HL-60 (cell line): ENCODE measurements around the gene FLNB.

Source experiments
- DNase-seq, 2 experiments: peaks; one replicate each; pipeline ENCODE4 v3.0.0-alpha.2; 2010 to 2020; ENCODE audit warnings: low read depth in 1 of 2, low spot score in 1 of 2
- H3K27ac ChIP-seq: fragments of 250-450 bp; sonication (Bioruptor Pico); replicated peaks from 2 replicates; pipeline ENCODE4 v1.5.1; 2020; ENCODE audit warnings: mild to moderate bottlenecking, moderate library complexity
- H3K27me3 ChIP-seq: fragments of 250-450 bp; sonication (Bioruptor Pico); 2 replicates; pipeline ENCODE4 v1.5.1; 2021; ENCODE audit warnings: mild to moderate bottlenecking, moderate library complexity; ENCODE audit not compliant: insufficient read depth, poor library complexity, severe bottlenecking
- H3K4me3 ChIP-seq: replicated peaks from 2 replicates; pipeline ENCODE4 v1.5.1; 2011; ENCODE audit warnings: mild to moderate bottlenecking, control low read depth, low read length; ENCODE audit not compliant: insufficient read depth
- GABPA ChIP-seq: IDR thresholded peaks from 2 replicates; pipeline ENCODE4 v1.6.1; 2012; ENCODE audit warnings: low read depth
- POLR2AphosphoS5 ChIP-seq: IDR thresholded peaks from 2 replicates; pipeline ENCODE4 v1.6.1; 2012; ENCODE audit warnings: low read depth
- SPI1 ChIP-seq: IDR thresholded peaks from 2 replicates; pipeline ENCODE4 v1.6.1; 2012; ENCODE audit warnings: low read depth, mild to moderate bottlenecking, borderline replicate concordance
- TF ChIP-seq, protein P1 (sequence below): IDR thresholded peaks from 2 replicates; pipeline ENCODE4 v1.6.1; 2012; ENCODE audit warnings: low read depth; ENCODE audit not compliant: insufficient replicate concordance
- TF ChIP-seq, protein P2 (sequence below): IDR thresholded peaks from one replicate; pipeline ENCODE4 v1.5.1; 2011; ENCODE audit warnings: low read length, control low read depth, inconsistent platforms; ENCODE audit not compliant: insufficient read depth

The FLNB gene

DNA sequence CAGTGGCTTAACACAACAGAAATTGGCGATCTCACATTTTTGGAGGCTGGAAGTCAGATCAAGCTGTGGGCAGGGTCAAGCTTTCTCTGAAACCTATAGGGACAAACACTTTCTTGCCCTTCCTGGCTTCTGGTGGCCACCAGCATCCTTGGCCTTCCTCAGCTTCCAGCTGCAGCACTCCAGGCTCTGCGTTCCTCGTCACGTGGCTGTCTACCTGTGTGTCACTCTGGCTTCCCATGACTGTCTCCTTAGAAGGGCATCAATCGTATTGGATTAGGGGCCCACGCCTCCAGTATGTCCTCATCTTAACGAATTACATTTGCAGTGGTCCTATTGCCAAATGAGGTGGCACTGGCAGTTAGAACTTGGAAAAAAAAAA, 176.7 kb downstream of the FLNB start:
- no peak overlapping the region for H3K4me3 ChIP-seq
- DNase-seq, result no peak
- no peak for TF ChIP-seq POLR2AphosphoS5
- TF ChIP-seq, protein P1, sequence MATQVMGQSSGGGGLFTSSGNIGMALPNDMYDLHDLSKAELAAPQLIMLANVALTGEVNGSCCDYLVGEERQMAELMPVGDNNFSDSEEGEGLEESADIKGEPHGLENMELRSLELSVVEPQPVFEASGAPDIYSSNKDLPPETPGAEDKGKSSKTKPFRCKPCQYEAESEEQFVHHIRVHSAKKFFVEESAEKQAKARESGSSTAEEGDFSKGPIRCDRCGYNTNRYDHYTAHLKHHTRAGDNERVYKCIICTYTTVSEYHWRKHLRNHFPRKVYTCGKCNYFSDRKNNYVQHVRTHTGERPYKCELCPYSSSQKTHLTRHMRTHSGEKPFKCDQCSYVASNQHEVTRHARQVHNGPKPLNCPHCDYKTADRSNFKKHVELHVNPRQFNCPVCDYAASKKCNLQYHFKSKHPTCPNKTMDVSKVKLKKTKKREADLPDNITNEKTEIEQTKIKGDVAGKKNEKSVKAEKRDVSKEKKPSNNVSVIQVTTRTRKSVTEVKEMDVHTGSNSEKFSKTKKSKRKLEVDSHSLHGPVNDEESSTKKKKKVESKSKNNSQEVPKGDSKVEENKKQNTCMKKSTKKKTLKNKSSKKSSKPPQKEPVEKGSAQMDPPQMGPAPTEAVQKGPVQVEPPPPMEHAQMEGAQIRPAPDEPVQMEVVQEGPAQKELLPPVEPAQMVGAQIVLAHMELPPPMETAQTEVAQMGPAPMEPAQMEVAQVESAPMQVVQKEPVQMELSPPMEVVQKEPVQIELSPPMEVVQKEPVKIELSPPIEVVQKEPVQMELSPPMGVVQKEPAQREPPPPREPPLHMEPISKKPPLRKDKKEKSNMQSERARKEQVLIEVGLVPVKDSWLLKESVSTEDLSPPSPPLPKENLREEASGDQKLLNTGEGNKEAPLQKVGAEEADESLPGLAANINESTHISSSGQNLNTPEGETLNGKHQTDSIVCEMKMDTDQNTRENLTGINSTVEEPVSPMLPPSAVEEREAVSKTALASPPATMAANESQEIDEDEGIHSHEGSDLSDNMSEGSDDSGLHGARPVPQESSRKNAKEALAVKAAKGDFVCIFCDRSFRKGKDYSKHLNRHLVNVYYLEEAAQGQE, result no peak
- no peak for TF ChIP-seq GABPA
- no peak for TF ChIP-seq SPI1
- TF ChIP-seq, protein P2, sequence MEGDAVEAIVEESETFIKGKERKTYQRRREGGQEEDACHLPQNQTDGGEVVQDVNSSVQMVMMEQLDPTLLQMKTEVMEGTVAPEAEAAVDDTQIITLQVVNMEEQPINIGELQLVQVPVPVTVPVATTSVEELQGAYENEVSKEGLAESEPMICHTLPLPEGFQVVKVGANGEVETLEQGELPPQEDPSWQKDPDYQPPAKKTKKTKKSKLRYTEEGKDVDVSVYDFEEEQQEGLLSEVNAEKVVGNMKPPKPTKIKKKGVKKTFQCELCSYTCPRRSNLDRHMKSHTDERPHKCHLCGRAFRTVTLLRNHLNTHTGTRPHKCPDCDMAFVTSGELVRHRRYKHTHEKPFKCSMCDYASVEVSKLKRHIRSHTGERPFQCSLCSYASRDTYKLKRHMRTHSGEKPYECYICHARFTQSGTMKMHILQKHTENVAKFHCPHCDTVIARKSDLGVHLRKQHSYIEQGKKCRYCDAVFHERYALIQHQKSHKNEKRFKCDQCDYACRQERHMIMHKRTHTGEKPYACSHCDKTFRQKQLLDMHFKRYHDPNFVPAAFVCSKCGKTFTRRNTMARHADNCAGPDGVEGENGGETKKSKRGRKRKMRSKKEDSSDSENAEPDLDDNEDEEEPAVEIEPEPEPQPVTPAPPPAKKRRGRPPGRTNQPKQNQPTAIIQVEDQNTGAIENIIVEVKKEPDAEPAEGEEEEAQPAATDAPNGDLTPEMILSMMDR, result no peak
- H3K27me3 ChIP-seq, result no peaks in the 10 kb centered on the region
- H3K27ac ChIP-seq, result no peak overlapping the region

DNA sequence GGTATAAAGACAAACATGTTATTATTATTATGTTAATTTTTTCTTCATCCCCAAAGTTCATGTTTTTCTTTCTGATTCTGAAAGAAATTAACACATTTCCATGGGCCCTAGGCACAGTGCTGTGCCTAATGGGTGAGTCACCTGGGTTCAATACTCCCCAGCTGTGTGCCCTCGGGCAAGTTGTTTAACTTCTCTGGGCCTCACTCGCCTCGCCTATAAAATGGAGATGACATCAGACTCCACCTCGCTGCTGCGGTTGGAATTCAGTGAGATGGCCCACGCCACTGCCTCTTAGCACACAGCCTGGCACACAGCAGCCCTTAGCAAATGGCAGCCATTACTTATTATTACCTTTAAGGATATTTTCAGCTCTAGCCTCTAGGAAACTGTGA, 179.9 kb downstream of the FLNB start:
- H3K27ac ChIP-seq, result no peak overlapping the region
- DNase-seq, result no peak
- no peak for TF ChIP-seq GABPA
- TF ChIP-seq, protein P2, result no peak
- TF ChIP-seq, protein P1, result no peak
- TF ChIP-seq POLR2AphosphoS5, result no peak
- no peak for TF ChIP-seq SPI1
- H3K4me3 ChIP-seq, result no peak overlapping the region
- H3K27me3 ChIP-seq, result no peaks in the 10 kb centered on the region

DNA sequence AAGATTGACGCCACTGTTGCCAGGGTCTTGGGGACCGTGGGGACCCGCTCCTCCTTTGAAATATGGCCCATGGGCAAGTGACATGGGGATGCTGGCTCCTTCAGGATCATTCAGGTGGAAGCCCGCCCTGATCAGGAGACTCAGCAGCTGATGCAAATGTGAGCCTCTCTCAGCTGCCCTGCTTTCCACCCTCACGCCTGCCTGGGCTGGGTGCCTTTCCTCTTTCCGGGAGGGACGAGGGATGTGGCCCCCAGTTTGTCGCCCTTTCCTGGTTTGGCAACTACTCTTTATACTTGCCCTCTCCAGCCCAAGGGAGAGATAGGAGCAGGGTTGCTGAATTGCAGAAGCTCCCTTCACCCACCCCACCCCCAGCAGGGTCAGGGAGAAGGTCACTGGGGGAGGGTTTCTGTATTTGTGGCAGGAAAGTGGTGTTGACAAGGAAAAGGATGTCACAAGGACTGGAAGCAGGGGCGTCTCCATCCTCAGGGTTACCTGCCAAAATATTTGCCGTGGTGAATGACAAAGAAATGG, 180.8 kb downstream of the FLNB start:
- Histone ChIP-seq H3K27ac (no peak overlapping the region), H3K4me3 (no peak overlapping the region)
- no peak for TF ChIP-seq SPI1

DNA sequence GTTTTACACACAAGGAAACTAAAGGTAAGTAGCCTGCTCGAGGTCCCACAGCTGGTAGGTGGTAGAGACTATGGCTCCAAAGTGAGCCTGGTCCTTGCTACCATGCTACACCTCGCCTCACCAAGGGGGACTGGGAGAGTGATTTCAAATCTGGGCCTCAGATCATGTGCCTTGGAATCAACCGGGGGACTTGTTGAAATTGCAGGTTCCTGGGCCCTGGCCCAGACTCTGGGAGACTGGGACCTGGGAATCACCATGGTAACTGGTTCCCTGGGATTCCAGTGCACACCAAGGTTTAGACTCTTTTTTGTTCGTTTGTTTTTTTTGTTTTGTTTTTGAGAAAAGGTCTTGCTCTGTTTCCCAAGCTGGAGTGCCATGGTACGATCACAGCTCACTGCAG, 181.5 kb downstream of the FLNB start:
- H3K27me3 ChIP-seq, result no peaks in the 10 kb centered on the region
- H3K4me3 ChIP-seq, result no peak overlapping the region
- TF ChIP-seq SPI1, result no peak
- TF ChIP-seq, protein P1, result no peak
- TF ChIP-seq POLR2AphosphoS5, result no peak
- no peak for TF ChIP-seq GABPA
- TF ChIP-seq, protein P2, result no peak
- no peak overlapping the region for H3K27ac ChIP-seq
- DNase-seq, result no peak

More for the DNA sequence above, 180.8 kb downstream of the FLNB start:
- H3K27me3 ChIP-seq, result no peaks in the 10 kb centered on the region
- no peak for DNase-seq
